Gastroesophageal sphincter (tissue), 4 donors: Measurements from ENCODE around the gene CCDC85B. TPM values are rescaled to one million over a fixed set of nuclear protein-coding genes. Genes with fewer than 3 reads are reported as not detected.

Source experiments
- ATAC-seq: fragments of 150-250 bp; one replicate; pipeline ENCODE4 v1.9.1; 2016; ENCODE audit warnings: mild to moderate bottlenecking, moderate library complexity
- H3K27ac ChIP-seq, 4 donors: fragments of 200-600 bp; sonication (generic) in 3 of 4; 1 replicate in 3 of 4; 2 replicates in 1 of 4; pipeline ENCODE4 v1.5.1; 2016 to 2019
- H3K27me3 ChIP-seq: fragments of 200-600 bp; sonication (generic); one replicate; pipeline ENCODE4 v1.5.1; 2019
- H3K36me3 ChIP-seq, 2 donors: fragments of 200-600 bp; sonication (generic); one replicate each; pipeline ENCODE4 v1.5.1; 2019; ENCODE audit warnings: control low read depth in 1 of 2
- H3K4me1 ChIP-seq, 3 donors: fragments of 200-600 bp; sonication (generic); 1 replicate in 2 of 3; 2 replicates in 1 of 3; pipeline ENCODE4 v1.5.1; 2016 to 2019; ENCODE audit warnings: control low read depth in 2 of 3
- H3K4me3 ChIP-seq, 2 donors: fragments of 200-600 bp; sonication (generic); one replicate each; pipeline ENCODE4 v1.5.1; 2019; ENCODE audit warnings: mild to moderate bottlenecking in 1 of 2, moderate library complexity in 1 of 2
- H3K9me3 ChIP-seq, 3 donors: fragments of 200-600 bp; sonication (generic); one replicate each; pipeline ENCODE4 v1.5.1; 2017 to 2019; ENCODE audit warnings: control low read depth in 2 of 3
- CTCF ChIP-seq, 4 experiments: fragments of 200-600 bp in 2 of 4; fragments of 450-650 bp in 2 of 4; sonication (generic) in 1 of 4; IDR thresholded peaks; one replicate each; pipeline ENCODE4 v1.5.1; 2017 to 2019; ENCODE audit warnings: antibody characterized with exemption in 4 of 4, mild to moderate bottlenecking in 2 of 4, moderate library complexity in 2 of 4
- EP300 ChIP-seq: sonication (generic); formaldehyde crosslinking; IDR thresholded peaks from one replicate; pipeline ENCODE4 v1.6.1; 2017; ENCODE audit warnings: antibody characterized with exemption, mild to moderate bottlenecking
- POLR2A ChIP-seq, 2 donors: fragments of 450-650 bp; IDR thresholded peaks; one replicate each; pipeline ENCODE4 v1.6.1; 2017; ENCODE audit warnings: antibody characterized with exemption in 2 of 2, mild to moderate bottlenecking in 2 of 2, moderate library complexity in 1 of 2
- POLR2AphosphoS5 ChIP-seq: sonication (generic); formaldehyde crosslinking; IDR thresholded peaks from one replicate; pipeline ENCODE4 v1.6.1; 2017; ENCODE audit warnings: antibody characterized with exemption
- WGBS, 2 donors: methylation state at CpG; one replicate each; pipeline ENCODE4 v1.1.5; 2018; ENCODE audit warnings: low coverage in 1 of 2; 5-methylcytosine and 5-hydroxymethylcytosine counted together
- total RNA-seq, 4 donors: library from RNA; depleted of rRNA; stranded (reverse); fragments of >200 nt; gene quantifications; one replicate each; pipeline ENCODE4 v1.1.0, GENCODE V29; 2016

The CCDC85B gene
- total RNA-seq, 4 donors from 2014 or later = 68.7 to 111 (median 77.7) TPM

GRCh38 chr11:65866509-65867283 is 23.8 kb upstream of the CCDC85B start:
- TF ChIP-seq POLR2A (IDR thresholded peaks at IDR 0.05) = no peak
- TF ChIP-seq CTCF (IDR thresholded peaks at IDR 0.05) = no peak
- no peak for TF ChIP-seq EP300
- TF ChIP-seq POLR2AphosphoS5 = no peak
- ATAC-seq = no peak
- Histone ChIP-seq H3K27me3 (no peaks in the 10 kb centered on the region), H3K27ac (peak overlapping the region in 2 of 4 donors; percentile 20 to 98), H3K4me1 (peaks cover 0 to 73% (median 21%) of the 10 kb centered on the region in 3 donors), H3K9me3 (no peaks in the 10 kb centered on the region), H3K36me3 (peaks cover 0 to 92% of the 10 kb centered on the region in 2 donors), H3K4me3 (no peak overlapping the region)
- WGBS, 2 donors = 59 to 71% methylated on average over 4 to 5 of the region's 21 CpGs

GRCh38 chr11:65867284-65868071 is 23.0 kb upstream of the CCDC85B start:
- H3K4me3 ChIP-seq = no peak overlapping the region
- H3K27ac ChIP-seq = peak overlapping the region in 3 of 4 donors; percentile 12 to 98 (median 42)
- no peaks in the 10 kb centered on the region for H3K9me3 ChIP-seq
- peaks cover 0 to 73% (median 17%) of the 10 kb centered on the region in 3 donors for H3K4me1 ChIP-seq
- 50 to 72% methylated on average over 4 to 14 of the region's 29 CpGs for WGBS, 2 donors
- ATAC-seq = no peak
- peaks cover 0 to 84% of the 10 kb centered on the region in 2 donors for H3K36me3 ChIP-seq
- no peak for TF ChIP-seq POLR2AphosphoS5
- no peak for TF ChIP-seq CTCF (IDR thresholded peaks at IDR 0.05)
- no peak for TF ChIP-seq POLR2A (IDR thresholded peaks at IDR 0.05)
- no peak for TF ChIP-seq EP300
- no peaks in the 10 kb centered on the region for H3K27me3 ChIP-seq

GRCh38 chr11:65868076-65868667 is 22.3 kb upstream of the CCDC85B start:
- H3K4me1 ChIP-seq = peaks cover 0 to 73% (median 17%) of the 10 kb centered on the region in 3 donors
- TF ChIP-seq EP300 (no peak), POLR2A (IDR thresholded peaks at IDR 0.05) (no peak), POLR2AphosphoS5 (peak; percentile 25)
- H3K9me3 ChIP-seq = no peaks in the 10 kb centered on the region
- no peak overlapping the region for H3K4me3 ChIP-seq
- no peaks in the 10 kb centered on the region for H3K27me3 ChIP-seq
- H3K36me3 ChIP-seq = peaks cover 0 to 77% of the 10 kb centered on the region in 2 donors
- peak overlapping the region in 3 of 4 donors; percentile 12 to 98 (median 42) for H3K27ac ChIP-seq
- ATAC-seq = no peak
- 85% methylated on average over 5 of the region's 19 CpGs; no CpG with 5 or more reads in 1 of the 2 donors for WGBS, 2 donors

- H3K27me3 ChIP-seq = no peaks in the 10 kb centered on the region
- TF ChIP-seq EP300 (no peak), POLR2A (IDR thresholded peaks at IDR 0.05) (no peak), POLR2AphosphoS5 (no peak)
- H3K4me3 ChIP-seq = no peak overlapping the region
- peaks cover 0 to 70% of the 10 kb centered on the region in 2 donors for H3K36me3 ChIP-seq
- no peaks in the 10 kb centered on the region for H3K9me3 ChIP-seq
- H3K4me1 ChIP-seq = peaks cover 0 to 71% (median 17%) of the 10 kb centered on the region in 3 donors
- WGBS, 2 donors = 100% methylated on average over 1 of the region's 3 CpGs; no CpG with 5 or more reads in 1 of the 2 donors
- no peak for ATAC-seq
- H3K27ac ChIP-seq = peak overlapping the region in 2 of 4 donors; percentile 42 to 98
These were observed 21.6 kb upstream of the CCDC85B start for GRCh38 chr11:65868907-65869306.

DNA sequence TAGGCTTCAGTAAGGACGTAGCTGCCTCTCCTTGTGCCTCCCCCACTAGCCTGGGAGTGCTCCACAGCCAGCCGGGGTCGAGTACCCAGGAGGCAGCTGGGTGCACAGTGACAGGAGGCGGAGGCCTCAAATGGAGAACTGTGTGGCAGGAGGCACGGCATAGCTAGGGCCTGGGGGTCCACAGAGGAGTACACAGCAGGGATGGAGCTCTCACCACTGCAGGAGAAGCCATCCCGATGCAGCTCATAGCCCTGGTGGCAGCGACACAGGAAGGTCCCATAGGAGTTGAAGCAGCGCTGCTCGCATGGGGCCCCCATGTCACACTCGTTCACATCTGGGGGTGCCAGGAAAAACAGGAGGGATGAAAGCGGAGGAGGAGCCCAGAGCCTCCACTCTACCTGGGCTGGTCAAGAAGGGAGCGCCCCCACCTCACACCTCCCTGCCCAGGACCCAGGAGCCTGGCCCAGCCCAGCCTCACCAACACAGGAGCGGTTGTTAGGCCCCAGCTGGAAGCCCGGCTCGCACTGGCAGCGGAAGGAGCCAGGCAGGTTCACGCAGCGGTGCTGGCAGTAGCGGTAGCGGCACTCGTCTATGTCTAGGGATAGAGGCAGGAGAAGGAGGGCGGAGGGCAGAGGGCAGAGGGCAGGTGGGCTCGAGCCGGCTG is 20.7 kb upstream of the CCDC85B start:
- 65 to 90% methylated on average over 2 to 4 of the region's 24 CpGs for WGBS, 2 donors
- Histone ChIP-seq H3K27me3 (no peaks in the 10 kb centered on the region), H3K36me3 (peaks cover 0 to 61% of the 10 kb centered on the region in 2 donors), H3K9me3 (no peaks in the 10 kb centered on the region), H3K4me3 (no peak overlapping the region), H3K27ac (peak overlapping the region in 3 of 4 donors; percentile 93 to 98 (median 95)), H3K4me1 (peaks cover 0 to 65% (median 17%) of the 10 kb centered on the region in 3 donors)
- no peak for ATAC-seq
- TF ChIP-seq POLR2AphosphoS5 = peak; percentile 3
- TF ChIP-seq EP300 = no peak

DNA sequence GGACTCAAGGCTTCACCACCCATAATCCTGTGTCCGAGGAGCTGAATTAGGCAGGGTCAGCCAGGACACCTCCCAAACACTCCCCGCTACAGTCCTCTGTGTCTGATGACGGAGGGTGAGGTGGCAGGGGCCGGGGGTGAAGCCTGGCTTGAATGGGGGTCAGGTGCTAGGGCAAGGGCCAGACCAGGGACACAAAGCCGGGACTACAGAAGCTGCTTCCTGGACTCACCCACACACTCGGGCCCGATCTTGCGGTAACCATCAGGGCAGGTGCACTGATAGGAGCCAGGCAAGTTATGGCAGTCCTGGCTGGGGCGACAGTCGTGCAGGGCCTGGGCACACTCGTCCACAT is 20.2 kb upstream of the CCDC85B start:
- no peak for ATAC-seq
- H3K36me3 ChIP-seq = peaks cover 0 to 56% of the 10 kb centered on the region in 2 donors
- 93% methylated on average over 3 of the region's 11 CpGs; no CpG with 5 or more reads in 1 of the 2 donors for WGBS, 2 donors

More for the DNA sequence above, 20.2 kb upstream of the CCDC85B start:
- H3K9me3 ChIP-seq = no peaks in the 10 kb centered on the region
- no peak for TF ChIP-seq POLR2A (IDR thresholded peaks at IDR 0.05)
- no peak for TF ChIP-seq CTCF (IDR thresholded peaks at IDR 0.05)
- H3K4me3 ChIP-seq = no peak overlapping the region
- H3K4me1 ChIP-seq = peaks cover 0 to 61% (median 17%) of the 10 kb centered on the region in 3 donors
- H3K27ac ChIP-seq = peak overlapping the region in 3 of 4 donors; percentile 93 to 98 (median 95)
- no peaks in the 10 kb centered on the region for H3K27me3 ChIP-seq
